GM19238 (cell line): Measurements from ENCODE around the gene CDC14B.

Source experiments
- DNase-seq: peaks from one replicate; pipeline ENCODE4 v3.0.0; 2011; ENCODE audit warnings: low spot score; ENCODE audit not compliant: insufficient read length

Gene CDC14B

DNA sequence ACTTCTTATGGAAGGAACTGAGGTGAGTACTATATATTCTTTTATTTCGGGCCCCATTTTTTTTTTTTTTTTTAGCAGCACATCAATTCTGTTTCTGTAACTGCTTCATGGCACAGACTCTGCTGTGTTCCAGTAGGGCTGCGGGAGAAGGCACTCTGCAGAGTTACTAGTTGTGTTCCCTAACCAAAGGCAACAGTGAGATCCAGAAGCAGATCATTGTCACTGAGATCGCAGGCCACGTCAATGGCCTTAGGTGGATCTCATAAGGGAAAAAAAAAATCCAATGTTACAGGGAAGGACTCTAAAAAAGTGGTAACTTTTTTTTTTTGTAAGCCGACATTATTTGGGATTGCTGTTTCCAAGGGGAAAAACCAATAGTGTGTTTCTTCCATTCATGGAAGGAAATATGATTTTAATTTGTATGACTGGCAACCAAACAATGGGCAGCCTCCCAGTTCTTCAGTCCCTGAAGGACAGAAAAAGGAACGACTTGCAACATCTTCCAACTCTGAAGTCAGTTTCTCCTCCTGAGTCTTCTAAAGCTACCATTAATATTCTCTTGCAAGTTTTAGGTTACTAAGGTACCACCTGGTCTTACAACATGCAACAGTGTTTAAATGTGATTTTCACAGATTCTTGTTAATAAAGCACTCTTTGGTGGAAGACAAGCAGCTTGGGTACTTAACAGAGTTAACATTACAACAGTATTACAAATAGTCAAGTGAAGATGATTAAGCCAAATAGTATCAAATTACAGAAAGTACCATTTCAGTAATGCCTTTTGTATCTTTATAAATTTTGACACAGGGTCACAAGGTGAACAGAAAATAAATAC is 116.9 kb downstream of the CDC14B start:
- no peak for DNase-seq

DNA sequence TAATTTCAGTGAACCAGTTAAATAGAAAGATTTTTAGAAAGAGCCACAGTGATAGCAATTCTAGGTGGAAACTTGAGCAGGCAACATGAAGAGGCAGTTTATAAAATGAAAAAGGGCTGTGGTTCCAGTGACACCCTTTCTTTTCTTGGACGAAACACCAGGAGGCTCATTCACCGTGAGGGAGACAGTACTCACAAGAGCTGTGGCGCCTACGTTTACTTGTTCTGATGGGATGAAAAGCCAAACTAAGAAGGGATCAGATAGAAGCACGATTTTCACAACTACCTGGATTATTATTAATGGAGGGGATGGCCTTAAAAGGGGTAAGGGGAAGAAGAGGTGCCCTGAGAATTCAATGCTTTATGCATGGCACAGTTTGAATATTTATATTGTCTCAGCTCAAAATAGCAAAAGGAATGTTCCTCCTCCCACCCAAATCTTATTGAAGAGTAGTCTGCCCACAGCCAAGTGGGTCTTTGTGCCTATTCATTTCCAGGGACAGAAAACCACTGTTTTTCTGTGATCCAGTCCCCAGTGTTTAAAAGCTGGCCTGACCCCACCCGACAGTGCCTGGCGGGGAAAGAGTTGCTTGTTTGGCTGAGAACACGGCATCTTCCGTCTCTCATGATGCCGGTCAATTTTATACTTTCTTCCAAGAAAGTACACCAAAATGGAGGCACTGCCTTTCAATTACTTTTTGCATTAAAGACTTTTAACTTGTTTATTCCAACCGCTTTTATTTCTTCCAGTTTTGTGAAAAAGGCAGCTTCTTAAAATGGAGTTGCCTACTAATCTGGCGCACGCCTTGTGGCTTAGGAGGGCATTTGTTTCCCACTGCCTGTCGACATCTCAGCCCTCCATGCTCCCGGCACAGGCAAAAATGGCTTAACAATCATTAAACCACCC is 117.8 kb downstream of the CDC14B start:
- no peak for DNase-seq

DNA sequence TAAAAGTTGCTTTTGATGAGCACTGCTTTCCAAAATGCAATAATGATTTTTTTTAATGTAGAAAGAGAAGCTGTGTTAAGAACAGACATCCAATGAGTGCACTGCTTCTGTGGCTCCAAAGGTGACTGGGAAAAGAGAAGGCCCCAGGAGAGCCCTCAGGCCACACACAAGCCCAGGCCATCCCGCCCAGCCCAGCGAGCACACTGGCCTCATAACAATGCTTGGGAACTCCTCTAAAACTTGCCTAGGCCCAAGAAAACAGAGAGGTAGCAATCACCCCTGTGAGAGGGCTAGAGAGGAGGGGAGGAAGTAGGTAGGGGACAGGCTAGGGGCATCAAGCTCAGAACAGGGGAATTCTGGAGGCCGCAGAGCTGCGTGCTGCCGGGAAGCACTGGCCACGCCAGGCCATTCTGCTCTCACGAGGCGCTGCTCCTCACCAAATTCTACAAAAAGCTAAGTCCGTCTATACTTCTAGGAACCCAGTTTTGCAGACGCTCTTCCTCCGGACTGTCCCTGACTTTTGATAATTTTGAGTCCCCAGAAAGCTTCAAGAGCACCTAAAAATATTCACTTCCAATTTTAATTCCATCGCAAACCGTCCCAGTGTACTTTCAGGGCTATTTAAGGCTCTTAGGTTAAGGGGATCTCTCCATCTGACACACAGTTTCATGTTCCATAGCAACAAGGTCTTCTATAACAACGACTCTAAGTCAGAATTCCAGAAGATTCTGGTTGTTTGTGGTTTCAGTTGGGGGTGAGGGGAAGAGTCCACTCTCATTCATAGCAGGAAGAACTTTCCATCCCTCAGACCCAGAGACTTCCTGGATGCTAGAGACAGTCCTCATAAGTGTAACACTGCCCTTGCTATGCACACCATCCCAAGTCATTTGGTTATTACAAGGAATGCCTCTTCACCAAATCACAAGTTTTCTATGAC is 118.7 kb downstream of the CDC14B start:
- no peak for DNase-seq

DNA sequence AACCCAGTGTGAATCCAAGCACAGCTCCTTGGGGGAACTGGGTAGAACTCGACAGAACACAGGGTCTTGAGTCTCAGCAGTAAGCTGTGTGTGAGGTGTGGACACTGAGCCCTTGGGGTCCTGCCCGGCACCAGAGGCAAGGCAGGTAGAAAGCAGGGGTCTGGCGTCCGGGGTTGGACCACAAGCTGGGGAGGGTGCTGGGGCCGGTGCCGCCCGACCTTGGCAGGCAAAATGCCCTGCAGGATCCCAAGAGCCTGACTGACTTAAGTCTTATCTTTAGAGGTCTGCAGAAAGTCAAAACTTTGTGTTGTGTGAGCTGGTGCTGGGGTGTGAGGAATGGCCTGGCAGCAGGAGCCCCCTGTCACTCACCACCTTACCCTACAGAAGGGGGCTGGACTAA is 120.4 kb downstream of the CDC14B start:
- no peak for DNase-seq

DNA sequence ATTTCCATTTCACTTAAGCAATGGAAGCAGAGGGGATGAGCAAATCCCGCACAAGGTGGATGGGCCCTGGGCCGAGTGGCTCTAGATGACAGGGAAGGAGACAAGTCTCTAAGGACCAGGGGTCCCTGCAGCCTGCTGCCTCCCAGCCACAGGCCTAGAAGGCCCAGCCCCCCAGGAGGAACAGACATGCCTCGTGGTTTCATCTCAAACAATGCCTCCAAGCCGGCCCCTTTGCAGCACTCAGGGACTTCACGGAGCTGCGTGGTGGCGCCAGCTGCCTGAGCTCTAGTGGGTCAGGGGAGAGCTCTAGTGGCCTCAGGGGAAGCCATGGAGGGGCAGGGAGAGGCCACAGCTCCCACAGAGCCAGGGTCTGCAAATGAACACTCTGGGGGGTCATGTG is 120.8 kb downstream of the CDC14B start:
- no peak for DNase-seq

DNA sequence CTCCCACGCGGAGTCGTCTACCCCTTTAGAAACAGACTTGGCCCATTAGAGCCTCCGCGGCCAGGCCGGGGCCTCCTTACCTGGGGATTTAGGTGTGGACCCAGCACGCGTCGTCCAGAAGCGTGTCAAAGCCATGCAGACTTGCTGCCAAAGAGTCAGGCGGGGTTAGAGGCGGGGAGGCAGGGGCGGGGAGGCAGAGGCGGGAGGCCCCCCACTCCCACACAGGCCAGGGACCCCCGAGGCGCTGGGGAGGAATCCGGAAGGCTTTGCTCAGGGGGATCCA is 122.6 kb downstream of the CDC14B start:
- no peak for DNase-seq

DNA sequence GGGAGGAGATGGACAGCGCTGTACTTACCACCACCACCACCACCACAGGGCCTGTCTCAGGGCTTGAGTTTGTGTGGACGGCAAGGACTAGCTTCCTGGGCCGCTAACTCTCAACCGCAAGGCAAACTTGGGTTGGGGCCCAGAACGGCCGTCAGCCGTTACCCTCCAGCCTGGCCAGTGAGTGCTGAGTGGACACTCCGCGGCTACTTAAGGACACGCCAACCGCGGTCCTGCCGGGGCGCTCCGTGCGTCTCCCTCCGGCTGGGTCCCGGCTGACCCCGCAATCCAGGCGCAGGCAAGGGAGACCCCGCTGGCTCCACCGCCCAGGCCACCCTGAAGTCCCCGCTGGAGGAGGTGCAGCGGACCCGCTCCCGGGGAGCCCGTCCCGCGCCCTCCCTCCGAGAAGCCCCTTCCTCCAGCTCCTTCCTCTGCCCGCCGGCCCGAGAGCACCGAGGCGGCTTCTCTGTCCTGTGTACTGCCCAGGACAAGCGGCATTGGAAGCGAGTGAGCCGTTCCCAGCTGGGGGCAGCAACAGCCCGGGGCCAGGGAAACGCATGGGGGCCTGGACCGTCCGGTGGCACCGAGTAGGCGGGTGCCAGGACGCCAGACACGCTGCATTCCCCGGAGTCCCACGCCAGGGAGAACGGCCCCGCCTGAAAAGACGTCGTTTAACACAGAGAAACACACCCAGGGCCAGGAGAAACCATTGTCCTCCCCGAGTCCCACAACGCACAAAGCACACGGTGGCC is 123.1 kb downstream of the CDC14B start:
- DNase-seq = no peak

DNA sequence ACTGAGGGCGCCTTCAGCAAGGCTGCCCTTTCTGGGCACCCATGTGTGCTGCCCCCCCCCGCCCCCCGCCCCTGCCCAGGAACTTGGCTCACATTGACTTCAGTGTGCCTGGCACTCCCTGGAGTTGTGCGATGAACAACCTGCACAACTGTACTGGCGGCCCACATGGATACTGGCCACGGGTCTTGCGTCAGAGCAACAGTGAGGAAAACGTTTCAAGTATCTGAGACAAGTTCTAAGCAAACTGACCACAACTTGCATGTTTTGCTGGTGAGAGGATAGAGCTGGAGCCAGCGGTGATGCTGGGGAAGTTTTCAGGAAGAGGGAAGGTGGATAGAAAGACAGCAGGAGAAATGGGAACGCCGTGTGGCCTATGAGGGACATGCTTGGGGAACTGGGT is 124.3 kb downstream of the CDC14B start:
- DNase-seq = no peak

DNA sequence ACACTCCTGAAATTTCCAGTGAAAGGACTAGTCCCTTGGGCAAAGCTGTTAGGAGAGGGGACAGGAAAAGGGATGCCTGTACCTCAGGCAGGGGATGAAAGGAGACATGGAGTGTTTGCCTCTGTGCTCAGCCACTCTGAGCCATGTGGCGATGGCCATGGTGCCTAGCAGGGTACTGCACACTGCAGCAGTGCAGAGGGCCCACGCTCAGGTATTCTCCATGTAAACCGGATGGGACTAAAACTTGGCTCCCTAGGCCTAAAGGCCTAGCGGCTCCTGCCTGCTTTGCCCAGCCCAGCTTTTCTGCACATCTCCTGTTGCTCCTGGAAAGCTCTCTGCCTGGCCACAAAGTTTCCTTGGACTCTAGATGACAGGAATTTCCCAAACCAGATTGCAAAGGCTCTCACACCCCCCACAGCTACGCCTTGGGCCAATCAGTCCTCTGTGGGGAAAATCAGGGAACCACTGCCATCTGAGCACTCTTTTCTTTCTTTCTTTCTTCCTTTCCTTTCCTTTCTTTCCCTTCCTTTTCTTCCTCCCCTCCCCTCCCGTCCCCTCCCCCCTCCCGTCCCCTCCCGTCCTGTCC is 125.3 kb downstream of the CDC14B start:
- no peak for DNase-seq

DNA sequence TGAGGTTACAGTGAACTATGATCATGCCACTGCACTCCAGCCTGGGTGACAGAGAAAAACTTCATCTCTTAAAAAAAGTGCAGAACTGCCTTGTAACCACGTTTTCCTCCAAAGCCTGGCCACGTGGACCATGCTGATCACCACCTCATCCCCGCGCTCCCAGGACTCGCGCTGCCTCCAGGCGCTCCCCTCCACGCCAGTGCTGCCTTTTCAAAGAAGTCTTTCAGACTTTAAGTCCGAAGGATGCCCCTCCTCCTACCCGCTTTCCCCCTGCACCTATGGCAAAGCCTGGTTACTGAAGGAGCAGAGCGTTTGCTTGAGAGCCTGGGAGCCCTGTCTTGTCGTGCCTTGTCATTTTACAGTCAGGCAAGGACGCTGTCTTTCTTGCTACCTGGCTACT is 125.9 kb downstream of the CDC14B start:
- no peak for DNase-seq

DNA sequence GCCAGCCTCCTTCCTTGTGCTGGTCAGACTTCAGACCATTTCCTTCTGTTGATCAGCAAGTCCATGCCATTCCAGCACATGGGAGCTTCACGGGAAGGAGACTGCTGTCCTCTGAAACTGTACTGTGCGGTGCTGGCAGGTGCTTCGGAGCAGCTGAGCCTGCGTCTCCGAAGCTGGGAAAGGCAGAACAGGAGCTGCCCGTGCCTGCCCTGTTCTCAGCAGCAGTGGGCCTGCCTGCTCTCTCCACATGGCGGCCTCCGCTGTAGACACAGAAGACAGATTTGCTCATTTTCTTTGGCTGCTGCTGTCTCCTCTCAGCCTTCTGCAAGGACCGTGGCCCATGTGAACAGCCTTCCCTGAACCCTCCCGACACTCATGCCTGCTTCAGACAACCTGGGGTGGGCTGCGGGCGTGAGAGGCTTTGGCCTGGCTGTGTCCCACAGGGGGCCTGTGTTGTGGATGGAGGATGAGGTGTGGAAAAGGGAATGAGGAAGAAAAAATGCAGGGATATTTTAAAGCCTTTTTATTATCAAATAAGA is 126.6 kb downstream of the CDC14B start:
- DNase-seq = no peak

DNA sequence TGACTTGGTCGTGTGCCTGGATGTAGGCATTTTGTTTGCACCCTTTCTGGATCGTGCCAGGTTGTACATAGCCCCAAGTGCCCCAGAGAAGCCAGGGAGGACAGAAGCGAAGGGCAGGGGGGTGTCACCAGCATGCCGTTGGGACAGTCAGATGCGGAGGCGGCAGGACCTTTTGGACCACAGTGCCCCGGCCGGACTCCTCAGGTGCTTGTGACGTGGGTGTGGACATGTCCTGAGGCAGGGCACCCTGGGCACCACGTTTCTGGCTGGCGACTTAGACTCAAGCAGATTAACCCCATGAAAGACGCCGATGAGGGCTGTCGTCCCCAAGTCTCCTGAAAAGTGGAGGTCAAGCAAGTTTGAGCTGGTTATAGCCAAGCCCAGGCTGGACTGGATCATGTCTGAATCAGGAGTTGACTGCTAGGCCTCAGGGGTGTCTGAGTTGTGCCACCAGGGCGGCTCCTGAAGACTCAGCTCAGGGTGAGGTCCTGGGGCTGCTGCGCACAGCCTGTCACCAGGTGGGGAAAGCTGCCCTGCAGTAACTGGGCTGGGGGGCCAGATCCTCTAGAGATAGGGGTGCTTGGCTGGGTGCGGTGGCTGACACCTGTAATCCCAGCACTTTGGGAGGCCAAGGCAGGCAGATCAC is 127.6 kb downstream of the CDC14B start:
- DNase-seq = no peak

DNA sequence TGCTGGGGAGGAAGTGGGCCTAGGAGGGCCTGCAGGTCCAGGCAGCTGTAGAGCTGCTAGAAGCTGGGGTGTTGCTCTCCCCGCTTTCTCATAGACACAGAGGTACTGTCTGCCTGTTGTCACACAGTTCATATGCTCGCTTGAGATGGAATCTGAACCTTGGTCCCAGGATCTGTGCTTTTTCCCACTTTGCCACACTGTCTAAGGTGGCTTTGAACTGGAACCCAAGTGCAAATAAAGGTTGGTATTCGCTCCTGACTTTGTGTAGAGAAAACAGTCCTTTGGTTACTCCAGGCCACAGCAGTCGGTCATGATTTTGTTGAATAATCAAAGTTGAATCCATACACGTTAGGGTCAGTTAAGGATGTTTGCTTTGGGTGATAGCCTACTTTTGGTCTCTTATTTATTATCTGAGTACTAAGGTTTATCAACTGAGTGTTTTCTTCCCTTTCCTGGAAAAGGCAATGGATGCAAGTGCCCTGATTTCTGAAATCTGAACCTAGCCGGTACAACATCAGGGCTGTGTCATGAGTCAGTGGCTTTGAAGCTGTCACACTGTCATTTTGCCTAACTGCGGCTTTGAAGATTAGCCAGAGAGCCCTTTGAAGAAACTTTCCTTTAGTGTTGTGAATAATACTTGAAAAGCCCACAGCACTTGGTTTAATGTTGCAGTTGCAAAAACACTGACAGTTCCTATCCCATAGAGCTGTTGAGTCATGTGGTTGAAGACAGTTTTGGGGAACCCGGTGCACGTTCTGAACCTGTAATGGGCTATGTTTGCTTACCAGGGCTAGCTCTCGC is 128.4 kb downstream of the CDC14B start:
- DNase-seq = no peak

DNA sequence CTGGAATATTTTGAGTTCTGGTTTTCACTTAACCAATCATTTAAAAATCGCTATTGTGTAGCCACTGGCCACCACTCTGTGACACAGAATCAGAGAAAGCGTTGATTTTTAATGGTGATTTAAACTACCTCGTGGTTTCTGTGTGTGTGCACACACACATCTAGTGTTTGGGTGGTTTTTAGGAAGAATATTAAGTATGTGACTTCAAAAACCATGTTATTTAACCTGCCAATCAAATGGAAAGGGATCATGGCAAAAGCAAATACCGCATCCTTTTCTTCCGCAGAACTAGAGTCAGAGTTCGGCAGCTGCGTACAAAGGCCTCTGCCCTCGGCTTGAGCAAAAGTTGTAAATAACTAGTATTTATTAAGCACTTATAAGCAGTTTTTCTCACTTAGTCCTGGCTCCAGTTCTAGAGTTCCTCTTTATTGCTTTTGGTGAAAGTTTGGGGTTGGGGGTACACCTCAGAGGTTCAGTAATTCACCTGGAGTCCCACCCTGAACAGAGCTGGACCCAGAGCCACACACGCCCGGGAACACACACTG is 129.0 kb downstream of the CDC14B start:
- DNase-seq = no peak

DNA sequence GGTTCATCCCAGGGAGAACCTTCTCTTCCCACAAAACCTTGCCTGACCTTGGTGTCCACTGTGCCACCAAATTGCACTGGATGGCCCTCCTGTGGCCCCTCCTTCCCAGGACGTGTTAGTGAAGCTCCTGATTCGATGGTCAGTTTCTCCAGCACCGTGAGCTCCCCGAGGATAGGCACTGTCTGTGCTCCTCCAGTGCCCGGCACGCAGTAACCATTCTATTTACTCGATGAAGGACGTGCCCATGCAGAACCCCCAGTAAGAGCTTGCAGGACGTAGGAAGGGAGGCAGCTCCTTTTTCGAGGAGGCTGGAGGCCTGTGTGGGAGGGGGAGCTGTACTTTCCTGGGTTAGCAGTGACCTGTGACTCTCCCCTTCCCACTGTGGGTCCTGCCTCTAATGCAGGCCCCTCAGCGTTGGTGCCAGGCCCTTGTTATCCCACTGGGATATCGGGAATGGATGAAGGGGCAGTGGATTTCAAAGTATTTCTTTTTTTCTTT is 130.1 kb downstream of the CDC14B start:
- no peak for DNase-seq

DNA sequence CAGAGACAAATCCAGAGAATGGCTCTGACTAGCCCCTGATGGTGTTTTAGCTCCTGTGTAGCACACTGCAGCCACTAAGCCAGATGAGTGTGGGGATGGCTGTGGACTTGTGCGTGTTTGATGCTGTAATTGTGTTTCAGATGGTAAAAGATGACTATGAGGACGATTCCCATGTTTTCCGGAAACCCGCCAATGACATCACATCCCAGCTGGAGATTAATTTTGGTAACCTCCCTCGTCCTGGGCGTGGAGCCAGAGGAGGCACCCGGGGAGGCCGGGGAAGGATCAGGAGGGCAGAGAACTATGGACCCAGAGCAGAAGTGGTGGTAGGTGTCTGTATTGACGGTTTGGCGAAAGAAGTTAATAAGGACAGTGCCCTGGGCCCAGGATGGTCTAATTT is 131.7 kb downstream of the CDC14B start:
- DNase-seq = no peak

DNA sequence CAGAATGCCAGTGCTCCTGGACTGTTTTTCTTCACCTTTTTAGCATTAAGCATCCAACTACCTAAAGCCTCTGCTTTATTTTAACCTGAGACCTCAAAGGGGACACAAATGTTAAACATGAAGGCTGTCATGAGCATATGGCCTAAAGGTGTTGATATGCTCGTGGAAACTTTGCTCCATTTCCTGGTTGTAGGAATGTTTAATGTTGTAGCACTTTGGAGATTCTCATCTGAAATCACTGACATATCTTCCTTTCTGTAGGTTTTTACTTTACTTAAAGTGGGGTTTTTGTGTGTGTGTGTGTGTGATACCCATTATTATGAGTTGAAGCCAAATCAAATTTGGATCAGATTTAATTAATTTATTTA is 132.6 kb downstream of the CDC14B start:
- no peak for DNase-seq

DNA sequence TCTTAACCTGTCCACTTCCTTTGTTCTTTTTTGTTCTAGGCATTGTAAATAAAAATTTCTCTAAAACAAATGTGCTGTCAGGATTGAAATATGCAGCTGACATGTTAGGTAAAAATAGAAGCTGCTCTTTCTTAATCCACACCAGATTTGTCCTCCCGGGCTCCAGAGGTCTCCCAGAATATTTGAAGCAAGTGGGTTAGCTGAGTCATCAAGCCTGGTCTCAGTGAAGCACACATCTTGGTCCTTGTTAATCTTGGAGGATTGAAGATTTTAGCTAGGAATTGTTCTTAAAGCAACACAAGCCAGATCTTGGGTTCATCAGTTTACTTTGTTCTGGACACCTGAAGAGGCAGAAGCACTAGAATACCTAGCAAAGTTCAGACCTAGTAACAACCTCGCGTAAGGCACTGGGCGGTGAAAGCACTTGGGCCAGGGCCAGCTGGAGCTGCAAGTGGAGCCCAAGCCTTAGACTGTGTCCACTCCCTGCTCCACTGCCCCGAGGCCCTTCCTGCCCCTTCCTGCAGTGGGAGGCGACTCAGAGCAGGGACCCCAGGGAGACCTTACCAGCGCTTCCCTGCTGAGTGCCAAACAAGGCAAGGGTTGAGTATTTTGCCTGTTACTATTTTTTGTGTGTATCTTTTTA is 133.1 kb downstream of the CDC14B start:
- no peak for DNase-seq
